HG03025 (cell line): Measurements from ENCODE around the gene ELMO1.

Experiments
- ATAC-seq: cut with Tn5 transposase; IDR thresholded peaks from one replicate; pipeline ENCODE4 v1.9.1; 2021; ENCODE audit warnings: mild to moderate bottlenecking, moderate library complexity; ENCODE audit not compliant: unreplicated experiment, low FRiP score

ELMO1 gene

GRCh38 chr7:37448636-37449361 lies at the start of gene ELMO1:
Gene ELMO1 (minus strand): TSS chr7:37448864. CDS start chr7:37342690, 106,174 bp downstream.
- peak; percentile 97 for ATAC-seq

DNA sequence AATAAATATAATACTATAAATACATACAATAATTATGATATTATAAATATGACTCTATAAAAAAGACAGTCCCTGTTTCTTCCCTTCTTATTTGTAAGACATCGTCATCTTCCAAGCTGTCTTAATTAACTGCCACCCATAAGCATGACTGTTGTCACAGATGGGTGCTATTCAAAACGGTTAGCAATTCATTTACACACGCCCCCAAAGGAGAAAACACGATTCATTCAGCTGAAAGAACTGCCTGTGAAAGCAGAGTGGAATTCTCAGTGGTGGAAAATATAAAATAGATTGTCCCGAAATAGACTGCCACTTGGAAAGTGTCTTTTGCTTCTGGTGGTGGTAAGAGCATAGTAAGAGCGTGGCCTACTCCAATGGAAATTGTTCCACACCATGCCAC lies 48.9 kb upstream of the ELMO1 start:
- no peak for ATAC-seq

- no peak for ATAC-seq
These were observed 47.0 kb upstream of the ELMO1 start for GRCh38 chr7:37495574-37496184.

- ATAC-seq: no peak
These were observed 46.3 kb upstream of the ELMO1 start for GRCh38 chr7:37494926-37495325.

GRCh38 chr7:37493810-37494209 lies 45.1 kb upstream of the ELMO1 start:
- no peak for ATAC-seq

GRCh38 chr7:37493123-37493522 lies 44.5 kb upstream of the ELMO1 start:
- no peak for ATAC-seq

- ATAC-seq: no peak
These were observed 43.4 kb upstream of the ELMO1 start for GRCh38 chr7:37491919-37492694.

DNA sequence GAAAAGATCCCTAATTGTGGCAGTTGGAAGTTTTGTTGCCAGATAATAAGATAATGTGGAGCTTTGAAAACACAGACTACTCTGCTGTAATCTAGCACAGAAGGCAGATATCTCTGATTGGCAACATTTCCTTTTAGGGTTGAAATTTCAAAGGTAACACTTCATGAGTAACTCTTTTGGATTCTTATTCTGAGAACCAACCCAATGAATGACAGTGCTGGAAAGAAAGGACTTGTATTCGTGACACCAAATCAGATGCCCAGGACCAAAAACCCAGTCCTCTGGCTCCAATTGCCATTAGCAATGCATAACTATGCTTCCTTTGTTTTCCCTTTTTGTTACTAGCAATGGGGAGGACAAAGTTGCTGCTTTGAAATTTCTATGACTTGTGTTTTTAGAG lies 41.0 kb upstream of the ELMO1 start:
- ATAC-seq: no peak

DNA sequence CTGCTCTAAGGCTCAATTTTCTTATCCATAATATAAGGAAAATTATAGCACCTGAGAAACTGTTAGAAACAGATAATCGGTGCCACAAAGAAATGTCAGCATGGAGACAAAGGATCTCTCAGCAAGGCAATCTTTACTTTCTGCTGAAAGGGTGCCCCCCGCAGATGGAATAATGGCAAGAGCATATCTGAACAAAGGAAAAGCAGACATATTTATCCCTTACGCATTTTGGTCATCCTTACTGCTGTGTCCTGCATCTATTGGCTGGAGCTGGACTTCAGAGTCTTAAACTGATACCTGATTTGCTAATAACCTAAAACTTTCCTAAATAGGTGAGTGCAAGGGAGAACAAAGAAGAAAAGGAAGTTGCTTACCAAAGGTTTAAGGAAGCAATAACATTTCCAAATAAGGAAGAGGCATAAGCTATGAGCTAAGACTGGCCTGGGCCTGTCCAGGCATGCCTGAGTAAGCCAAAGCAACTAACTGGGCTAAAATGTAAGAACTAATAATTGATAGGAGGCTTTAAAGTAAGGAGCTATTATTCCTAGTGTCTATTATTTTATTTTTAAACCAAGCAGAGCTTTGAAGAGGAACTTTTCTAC lies 39.6 kb upstream of the ELMO1 start:
- ATAC-seq: no peak

GRCh38 chr7:37484426-37485073 lies 35.9 kb upstream of the ELMO1 start:
- ATAC-seq: no peak

- no peak for ATAC-seq
These were observed 35.0 kb upstream of the ELMO1 start for GRCh38 chr7:37483627-37484026.

DNA sequence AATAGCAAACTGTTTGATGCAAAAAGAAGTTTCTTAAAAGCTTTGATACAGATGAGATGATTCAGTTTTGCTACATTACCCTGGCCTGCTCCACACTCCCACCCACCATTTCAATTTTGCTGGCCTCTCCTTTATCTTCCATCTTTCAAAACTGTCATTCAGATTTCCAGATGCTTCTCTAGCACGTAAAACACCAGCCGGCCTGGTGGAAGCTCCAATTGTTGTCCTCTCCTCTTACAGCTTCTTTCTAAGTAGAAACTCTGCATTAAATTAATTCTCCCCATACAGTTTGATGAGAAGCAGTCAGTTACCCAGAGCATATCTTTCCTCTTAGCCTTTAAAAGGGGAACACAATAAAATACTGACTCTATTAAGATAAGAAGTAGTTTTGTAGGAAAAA lies 34.3 kb upstream of the ELMO1 start:
- no peak for ATAC-seq

DNA sequence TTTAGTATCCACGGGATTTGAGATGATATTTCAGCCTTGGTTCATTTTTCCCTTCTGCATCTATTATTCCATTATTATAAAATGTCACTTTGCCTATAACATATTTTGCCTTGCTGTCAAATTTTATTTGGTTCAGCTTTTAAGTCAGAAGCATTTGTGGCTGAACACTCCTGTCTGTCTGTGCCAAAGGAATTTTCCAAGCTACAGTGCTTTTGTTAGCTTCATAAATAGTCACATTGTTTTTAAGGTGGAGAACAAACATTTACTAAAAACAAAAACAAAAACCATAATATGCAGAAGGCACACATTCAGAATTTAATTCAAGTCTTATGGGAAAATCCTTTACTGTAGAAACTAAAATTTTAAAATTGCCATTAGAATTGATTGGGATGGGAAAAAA lies 33.8 kb upstream of the ELMO1 start:
- ATAC-seq: no peak

DNA sequence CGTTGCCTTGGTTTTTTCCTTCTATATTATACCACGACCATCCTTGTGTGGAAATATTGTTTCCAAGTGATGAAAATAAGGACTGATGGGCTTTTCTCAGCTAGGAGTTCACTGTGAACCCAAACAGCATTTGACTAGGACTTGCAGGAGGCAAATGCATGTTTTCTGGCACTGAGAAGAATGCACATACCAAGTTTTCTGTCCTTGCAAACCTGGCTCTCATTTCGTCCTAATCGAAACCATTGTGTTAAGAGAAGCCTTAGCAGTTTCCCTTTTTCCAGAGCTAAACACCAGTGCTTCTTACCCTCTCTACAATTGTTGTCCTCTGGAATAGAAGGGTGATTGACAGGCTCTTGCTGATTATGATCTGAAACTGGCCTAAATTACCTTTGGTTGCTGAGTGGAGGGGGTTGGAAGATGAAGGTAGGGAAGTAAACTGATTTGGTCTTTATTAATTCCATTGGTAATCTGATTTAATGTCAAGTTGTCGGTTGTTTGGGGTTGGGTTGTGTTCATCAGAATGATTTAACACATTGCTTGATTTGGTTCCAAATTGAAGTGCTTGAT lies 33.1 kb upstream of the ELMO1 start:
- ATAC-seq: no peak

- ATAC-seq: no peak
These were observed 32.5 kb upstream of the ELMO1 start for GRCh38 chr7:37481154-37481553.

DNA sequence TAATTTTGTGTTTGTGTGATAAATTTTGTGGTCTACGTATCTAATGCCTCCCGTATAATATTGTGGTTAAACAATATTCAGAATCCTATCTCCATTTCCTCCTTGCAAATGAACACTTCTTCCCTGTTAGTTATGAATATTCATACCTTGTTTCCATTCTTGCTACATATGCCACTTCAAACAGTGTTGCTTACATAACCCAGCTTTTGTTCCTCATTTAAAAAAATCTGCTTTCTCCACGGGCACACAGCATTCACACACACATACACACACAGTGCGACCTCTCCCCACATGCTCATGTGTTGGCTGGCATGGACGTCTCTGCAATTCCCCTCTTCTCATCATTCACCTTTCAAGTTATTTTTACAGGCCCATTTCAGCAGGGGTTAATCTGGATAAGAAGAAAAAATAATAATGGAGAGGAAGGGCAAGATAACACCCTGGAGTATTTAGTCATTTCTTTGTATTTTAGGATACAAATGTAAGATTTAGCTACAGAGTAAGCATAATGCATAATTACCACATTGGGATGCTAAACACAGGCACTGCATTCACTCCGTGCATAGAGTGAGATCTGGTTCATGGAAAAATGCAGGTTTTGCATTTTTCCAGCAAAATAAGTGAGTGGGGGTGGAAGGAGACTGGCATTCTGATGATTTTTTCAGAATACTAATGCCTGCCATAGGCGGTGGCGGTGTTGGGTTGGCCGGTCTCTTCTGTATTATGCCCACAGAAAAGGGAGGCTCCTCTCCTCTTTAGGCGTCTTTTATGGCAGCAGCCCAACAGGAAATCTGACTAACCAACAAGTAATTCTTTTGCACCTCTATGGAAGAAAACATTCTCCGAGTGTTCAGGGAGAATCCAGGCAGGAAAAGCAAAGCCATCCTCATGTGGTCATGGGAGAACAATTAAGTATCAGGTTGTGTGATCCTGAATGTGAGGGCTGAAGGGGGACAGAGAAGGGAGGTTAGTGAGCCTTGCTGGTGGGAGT lies 31.7 kb upstream of the ELMO1 start:
- no peak for ATAC-seq

- ATAC-seq: no peak
These were observed 28.3 kb upstream of the ELMO1 start for GRCh38 chr7:37476881-37477450.

GRCh38 chr7:37476428-37476827 lies 27.8 kb upstream of the ELMO1 start:
- ATAC-seq: no peak

DNA sequence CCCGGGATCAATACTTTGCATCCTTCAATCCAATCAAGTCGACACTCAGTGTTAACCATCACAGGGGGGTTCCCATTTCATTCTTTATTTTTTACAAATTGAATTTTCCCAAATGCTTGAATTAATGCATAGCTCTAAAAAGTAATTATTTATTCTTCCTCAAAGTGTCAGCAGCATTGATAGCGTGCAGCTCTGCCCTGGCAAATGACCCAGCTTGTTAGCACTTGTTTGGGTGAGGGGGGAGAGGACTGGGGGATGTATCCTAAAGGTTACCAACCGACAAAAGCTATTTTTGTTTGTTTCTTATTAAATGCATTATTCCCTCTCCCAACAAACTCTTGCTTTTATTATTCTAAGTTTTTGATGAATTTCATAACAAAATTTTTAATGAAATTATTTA lies 27.0 kb upstream of the ELMO1 start:
- ATAC-seq: no peak
